8988T (cell line): ENCODE results near the gene ABO.
A peak's percentile ranks its signal among the peaks of the same experiment; 100 is the strongest.
"Not testable (repeated sequence)": the region's sequence is repeated elsewhere in the genome, so short reads cannot be mapped to it uniquely, and the experiment has no call there.

Experiments
- DNase-seq: peaks from one replicate; pipeline ENCODE4 v3.0.0; 2011

The ABO gene

GRCh38 chr9:133275105-133276000 is at the start of gene ABO:
Gene ABO (minus strand): TSS chr9:133275201.
- DNase-seq = peak; percentile 60

GRCh38 chr9:133323991-133324703 is 49.1 kb upstream of the ABO start:
- no peak for DNase-seq

GRCh38 chr9:133323211-133323610 is 48.2 kb upstream of the ABO start:
- no peak for DNase-seq

GRCh38 chr9:133322701-133323100 is 47.7 kb upstream of the ABO start:
- DNase-seq = no peak

- no peak for DNase-seq
Observed at GRCh38 chr9:133321411-133321935, 46.5 kb upstream of the ABO start.

- DNase-seq = no peak
Observed at GRCh38 chr9:133320421-133320881, 45.5 kb upstream of the ABO start.

- DNase-seq = not testable (repeated sequence)
Observed at GRCh38 chr9:133317551-133317950, 42.5 kb upstream of the ABO start.

GRCh38 chr9:133315997-133316396 is 41.0 kb upstream of the ABO start:
- DNase-seq = no peak

- no peak for DNase-seq
Observed at GRCh38 chr9:133309608-133310007, 34.6 kb upstream of the ABO start.

- DNase-seq = no peak
Observed at GRCh38 chr9:133307301-133307700, 32.3 kb upstream of the ABO start.

GRCh38 chr9:133306242-133307204 is 31.5 kb upstream of the ABO start:
- DNase-seq = peak; percentile 53

- no peak for DNase-seq
Observed at GRCh38 chr9:133305731-133306130, 30.7 kb upstream of the ABO start.

- no peak for DNase-seq
Observed at GRCh38 chr9:133304477-133305377, 29.7 kb upstream of the ABO start.

- no peak for DNase-seq
Observed at GRCh38 chr9:133304158-133304470, 29.1 kb upstream of the ABO start.

- no peak for DNase-seq
Observed at GRCh38 chr9:133303266-133304157, 28.5 kb upstream of the ABO start.

- no peak for DNase-seq
Observed at GRCh38 chr9:133301253-133302230, 26.5 kb upstream of the ABO start.

- not testable (repeated sequence) for DNase-seq
Observed at GRCh38 chr9:133299996-133300395, 25.0 kb upstream of the ABO start.

GRCh38 chr9:133294257-133294656 is 19.3 kb upstream of the ABO start:
- DNase-seq = no peak

- DNase-seq = no peak
Observed at GRCh38 chr9:133290751-133291302, 15.8 kb upstream of the ABO start.
